ENCODE results near the gene PTK6. TPM values are rescaled to one million over a fixed set of nuclear protein-coding genes. Genes with fewer than 3 reads are reported as not detected.

Gene PTK6
- total RNA-seq, result 0.14 and 0.44 TPM in 2 replicates

GRCh38 chr20:63536997-63537524 lies at the start of gene PTK6:
TSS of gene PTK6 (minus strand) at chr20:63537376. CDS start at chr20:63537314, 62 bp downstream.

GRCh38 chr20:63574156-63574828 lies 37.1 kb upstream of the PTK6 start, which contains the start of gene HELZ2:
TSS of gene HELZ2 (minus strand) at chr20:63574239. CDS start at chr20:63572385, 1,854 bp downstream.

GRCh38 chr20:63553933-63554290 lies 16.7 kb upstream of the PTK6 start, which contains the start of gene FNDC11:
TSS of gene FNDC11 (plus strand) at chr20:63554159. CDS start at chr20:63555664, 1,505 bp downstream.

DNA sequence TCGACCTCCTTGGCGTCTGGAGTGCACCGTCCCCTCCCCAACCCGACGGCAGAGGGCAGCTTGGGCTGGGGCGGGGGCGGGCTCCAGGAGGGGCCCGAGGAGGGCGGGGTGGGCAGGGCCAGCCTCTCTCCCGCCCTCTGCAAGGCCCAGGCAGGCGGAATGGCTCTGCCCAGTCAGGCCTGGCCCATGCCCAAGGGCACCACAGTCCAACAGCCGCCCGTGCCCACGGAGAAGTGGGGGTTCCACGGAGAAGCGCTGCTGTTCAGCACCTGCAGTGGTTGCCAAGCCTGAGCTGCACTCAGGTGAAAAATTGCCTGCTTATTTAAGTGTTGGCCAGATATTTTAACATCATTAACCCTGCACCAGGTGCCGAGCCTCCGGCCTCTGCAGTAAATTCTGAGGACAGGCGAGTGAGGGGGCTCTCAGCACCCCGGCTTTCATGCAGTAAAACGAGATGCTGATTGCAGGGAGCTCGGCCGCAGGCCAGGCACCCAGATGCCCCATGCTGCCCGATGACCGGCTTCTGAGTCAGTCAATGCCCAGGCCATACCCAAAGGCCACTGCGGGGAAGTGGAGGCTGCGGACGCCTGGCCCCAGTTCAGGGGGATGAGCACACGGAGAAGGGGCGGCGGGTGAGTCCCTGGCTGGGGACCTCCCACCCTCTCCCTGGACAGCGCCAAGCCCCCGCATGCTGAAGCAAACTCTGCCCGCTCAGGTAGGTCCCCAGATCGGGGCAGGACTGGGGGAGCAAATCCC lies 10.7 kb upstream of the PTK6 start, which contains the start of gene SRMS:
Gene SRMS, minus strand, starts transcription at position 25 of the 756 bp plus-strand sequence. CDS start 286 bp downstream, outside the sequence.

GRCh38 chr20:63520504-63520933 lies 16.7 kb downstream of the PTK6 start, which contains the start of gene PPDPF:
TSS of gene PPDPF (plus strand) at chr20:63520765. CDS start at chr20:63521309, 544 bp downstream.

DNA sequence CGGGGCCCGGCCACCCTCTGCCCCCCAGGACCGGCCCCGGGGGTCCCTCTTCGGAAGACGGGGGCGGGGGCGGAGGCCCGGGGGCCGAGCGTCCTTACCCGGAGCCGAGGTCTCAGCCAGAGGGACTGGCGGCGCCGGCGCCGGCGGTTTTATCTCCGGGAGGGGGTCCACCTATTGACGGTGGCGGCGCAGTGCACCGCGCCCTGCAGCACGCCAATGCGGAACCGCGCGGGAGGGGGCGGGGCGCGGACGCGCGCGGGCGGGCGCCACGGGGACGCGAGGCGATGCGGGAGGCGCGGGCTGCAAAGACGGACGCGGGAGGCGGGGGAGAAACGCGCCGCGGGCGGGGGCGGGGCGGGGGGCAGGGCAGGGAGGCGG lies 38.2 kb downstream of the PTK6 start, which contains the start of gene EEF1A2:
Gene EEF1A2, minus strand, starts transcription at position 124 of the 378 bp plus-strand sequence. CDS start 1,320 bp downstream, outside the sequence.

Other genes with a start within 250 kb of the PTK6 start
- not detected in 2 replicates for gene COL20A1, start 244.2 kb downstream of the PTK6 start, total RNA-seq
- gene CHRNA4, start 176.0 kb downstream of the PTK6 start, total RNA-seq, result not detected in 2 replicates
- not detected in 2 replicates for gene KCNQ2, start 64.7 kb downstream of the PTK6 start, total RNA-seq
- gene EEF1A2, start 38.3 kb downstream of the PTK6 start, total RNA-seq, result 1.3 and 4.6 TPM in 2 replicates
- gene PPDPF, start 16.6 kb downstream of the PTK6 start, total RNA-seq, result 63.5 and 86.3 TPM in 2 replicates
- not detected in 2 replicates for gene SRMS, start 10.4 kb upstream of the PTK6 start, total RNA-seq
- gene FNDC11, start 16.8 kb upstream of the PTK6 start, total RNA-seq, result 0.43 and 0.88 TPM in 2 replicates
- 42.7 and 81.7 TPM in 2 replicates for gene HELZ2, start 36.9 kb upstream of the PTK6 start, total RNA-seq
- gene GMEB2, start 89.7 kb upstream of the PTK6 start, total RNA-seq, result 11.2 and 16.0 TPM in 2 replicates
- gene STMN3, start 116.0 kb upstream of the PTK6 start, total RNA-seq, result 9.2 and 41.1 TPM in 2 replicates
- 24.5 and 29.5 TPM in 2 replicates for gene RTEL1, start 120.9 kb upstream of the PTK6 start, total RNA-seq
- gene TNFRSF6B, start 159.3 kb upstream of the PTK6 start, total RNA-seq, result 3.9 and 35.9 TPM in 2 replicates
- gene ARFRP1, start 170.6 kb upstream of the PTK6 start, total RNA-seq, result 43.4 and 45.5 TPM in 2 replicates
- gene ZGPAT, start 170.7 kb upstream of the PTK6 start, total RNA-seq, result 20.6 and 24.9 TPM in 2 replicates
- 3.1 and 4.2 TPM in 2 replicates for gene LIME1, start 199.3 kb upstream of the PTK6 start, total RNA-seq
- gene SLC2A4RG, start 202.4 kb upstream of the PTK6 start, total RNA-seq, result 27.6 and 54.1 TPM in 2 replicates